DOHH2 (cell line): ENCODE measurements around the gene TRIM56.
"Not testable (repeated sequence)": the region's sequence is repeated elsewhere in the genome, so short reads cannot be mapped to it uniquely, and the experiment has no call there.

Source experiments
- H3F3A ChIP-seq: fragments of 200-600 bp; sonication (generic), shearing (Covaris generic); 2 replicates; pipeline ENCODE4 v1.6.0; 2016; ENCODE audit warnings: antibody characterized with exemption, mild to moderate bottlenecking; ENCODE audit not compliant: control insufficient read depth, insufficient read depth
- H3K27ac ChIP-seq: fragments of 200-600 bp; sonication (generic); 2 replicates; pipeline ENCODE4 v1.5.1; 2014; ENCODE audit warnings: low read depth, mild to moderate bottlenecking, low read length, moderate library complexity
- H3K27me3 ChIP-seq: fragments of 200-600 bp; sonication (generic); 2 replicates; pipeline ENCODE4 v1.6.1; 2014; ENCODE audit warnings: mild to moderate bottlenecking, low read length, mixed read lengths; ENCODE audit not compliant: control insufficient read depth
- H3K36me3 ChIP-seq: fragments of 200-600 bp; sonication (generic); 2 replicates; pipeline ENCODE4 v1.6.1; 2014; ENCODE audit warnings: mild to moderate bottlenecking, low read length, moderate library complexity, mixed read lengths; ENCODE audit not compliant: control insufficient read depth
- H3K4me1 ChIP-seq: fragments of 200-600 bp; sonication (generic); 2 replicates; pipeline ENCODE4 v1.6.1; 2014; ENCODE audit warnings: mild to moderate bottlenecking, low read length, mixed read lengths; ENCODE audit not compliant: control insufficient read depth
- H3K4me2 ChIP-seq: fragments of 200-600 bp; sonication (generic); 2 replicates; pipeline ENCODE4 v1.6.0; 2014; ENCODE audit warnings: mild to moderate bottlenecking, low read length, moderate library complexity
- H3K4me3 ChIP-seq: fragments of 200-600 bp; sonication (generic); 2 replicates; pipeline ENCODE4 v1.5.1; 2014; ENCODE audit warnings: mild to moderate bottlenecking, low read length, mixed read lengths
- H3K79me2 ChIP-seq: fragments of 200-600 bp; sonication (generic); 2 replicates; pipeline ENCODE4 v1.6.1; 2014; ENCODE audit warnings: mild to moderate bottlenecking, low read length, mixed read lengths; ENCODE audit not compliant: control insufficient read depth
- H3K9me2 ChIP-seq: fragments of 200-600 bp; sonication (generic); replicated peaks from 2 replicates; pipeline ENCODE4 v1.6.1; 2014; ENCODE audit warnings: mild to moderate bottlenecking, low read length, mixed read lengths; ENCODE audit not compliant: control insufficient read depth
- H3K9me3 ChIP-seq: fragments of 200-600 bp; sonication (generic); 2 replicates; pipeline ENCODE4 v1.6.1; 2014; ENCODE audit warnings: antibody characterized with exemption, low read length, mixed read lengths; ENCODE audit not compliant: control insufficient read depth, insufficient read depth
- H4K20me1 ChIP-seq: fragments of 200-600 bp; sonication (generic); 2 replicates; pipeline ENCODE4 v1.6.0; 2014; ENCODE audit warnings: low read depth, mild to moderate bottlenecking, antibody characterized with exemption, low read length, moderate library complexity; ENCODE audit not compliant: control insufficient read depth, insufficient read depth
- CTCF ChIP-seq: fragments of 200-600 bp; sonication (generic); IDR thresholded peaks from one replicate; pipeline ENCODE4 v1.5.1; 2014; ENCODE audit warnings: antibody characterized with exemption, mild to moderate bottlenecking, low read depth, low read length; ENCODE audit not compliant: poor library complexity, severe bottlenecking
- EZH2phosphoT487 ChIP-seq: fragments of 200-600 bp; sonication (generic); IDR thresholded peaks from 2 replicates; pipeline ENCODE4 v1.6.1; 2017; ENCODE audit warnings: borderline replicate concordance, mild to moderate bottlenecking, antibody characterized with exemption, low read length, moderate library complexity, mixed read lengths

Gene TRIM56

GRCh38 chr7:101120315-101120714, 35.0 kb downstream of the TRIM56 start:
- no peak overlapping the region for H3K27ac ChIP-seq
- no peaks in the 10 kb centered on the region for H3F3A ChIP-seq
- TF ChIP-seq EZH2phosphoT487: no peak
- no peak for TF ChIP-seq CTCF
- no peaks in the 10 kb centered on the region for H3K9me2 ChIP-seq
- H3K9me3 ChIP-seq: no peaks in the 10 kb centered on the region
- H3K4me2 ChIP-seq: no peak overlapping the region
- no peaks in the 10 kb centered on the region for H4K20me1 ChIP-seq
- no peaks in the 10 kb centered on the region for H3K4me1 ChIP-seq
- no peak overlapping the region for H3K4me3 ChIP-seq
- no peaks in the 10 kb centered on the region for H3K79me2 ChIP-seq
- H3K36me3 ChIP-seq: no peaks in the 10 kb centered on the region
- peaks cover 35% of the 10 kb centered on the region for H3K27me3 ChIP-seq

GRCh38 chr7:101121631-101121990, 36.3 kb downstream of the TRIM56 start:
- H3K36me3 ChIP-seq, H3F3A ChIP-seq, H4K20me1 ChIP-seq, H3K9me3 ChIP-seq, H3K4me3 ChIP-seq, H3K4me1 ChIP-seq, H3K9me2 ChIP-seq, H3K27ac ChIP-seq, H3K4me2 ChIP-seq, H3K79me2 ChIP-seq: not testable (repeated sequence)
- peaks cover 43% of the 10 kb centered on the region for H3K27me3 ChIP-seq

GRCh38 chr7:101121991-101122932, 37.0 kb downstream of the TRIM56 start:
- no peak overlapping the region for H3K27ac ChIP-seq
- no peaks in the 10 kb centered on the region for H3K9me2 ChIP-seq
- H3K4me3 ChIP-seq: no peak overlapping the region
- H3K9me3 ChIP-seq: no peaks in the 10 kb centered on the region
- H3F3A ChIP-seq: no peaks in the 10 kb centered on the region
- H3K79me2 ChIP-seq: no peaks in the 10 kb centered on the region
- TF ChIP-seq CTCF (no peak), EZH2phosphoT487 (no peak)
- peaks cover 49% of the 10 kb centered on the region for H3K27me3 ChIP-seq
- no peaks in the 10 kb centered on the region for H3K36me3 ChIP-seq
- H3K4me2 ChIP-seq: no peak overlapping the region
- H4K20me1 ChIP-seq: no peaks in the 10 kb centered on the region
- peaks cover 8% of the 10 kb centered on the region for H3K4me1 ChIP-seq

- H3K79me2 ChIP-seq: no peaks in the 10 kb centered on the region
- no peaks in the 10 kb centered on the region for H3K9me2 ChIP-seq
- peaks cover 56% of the 10 kb centered on the region for H3K27me3 ChIP-seq
- H3K27ac ChIP-seq: no peak overlapping the region
- H3K4me3 ChIP-seq: no peak overlapping the region
- H3K36me3 ChIP-seq: no peaks in the 10 kb centered on the region
- TF ChIP-seq CTCF (no peak), EZH2phosphoT487 (no peak)
- no peaks in the 10 kb centered on the region for H3K9me3 ChIP-seq
- peaks cover 14% of the 10 kb centered on the region for H3K4me1 ChIP-seq
- H4K20me1 ChIP-seq: no peaks in the 10 kb centered on the region
- no peaks in the 10 kb centered on the region for H3F3A ChIP-seq
- H3K4me2 ChIP-seq: no peak overlapping the region
These were observed 37.8 kb downstream of the TRIM56 start for GRCh38 chr7:101122933-101123702.
